HL-60 (cell line): ENCODE data around the gene ROR2.

ENCODE experiments used
- CTCF ChIP-seq: IDR thresholded peaks from one replicate; pipeline ENCODE4 v1.5.1; 2011; ENCODE audit warnings: low read length, control low read depth, inconsistent platforms; ENCODE audit not compliant: insufficient read depth
- GABPA ChIP-seq: IDR thresholded peaks from 2 replicates; pipeline ENCODE4 v1.6.1; 2012; ENCODE audit warnings: low read depth
- POLR2AphosphoS5 ChIP-seq: IDR thresholded peaks from 2 replicates; pipeline ENCODE4 v1.6.1; 2012; ENCODE audit warnings: low read depth
- SPI1 ChIP-seq: IDR thresholded peaks from 2 replicates; pipeline ENCODE4 v1.6.1; 2012; ENCODE audit warnings: low read depth, mild to moderate bottlenecking, borderline replicate concordance

GRCh38 chr9:91730806-91731205, 219.2 kb downstream of the ROR2 start:
- TF ChIP-seq CTCF (no peak), POLR2AphosphoS5 (no peak), SPI1 (no peak), GABPA (no peak)
